Neural cell (in vitro differentiated cells): ENCODE measurements around the gene LAPTM5.

Experiments
- POLR2AphosphoS5 ChIP-seq: IDR thresholded peaks from 2 replicates; pipeline ENCODE4 v1.6.1; 2012
- TF ChIP-seq, protein P1 (sequence below): fragments of 450-650 bp; IDR thresholded peaks from 2 replicates; pipeline ENCODE4 v1.5.1; 2014; ENCODE audit warnings: antibody characterized with exemption, mild to moderate bottlenecking, moderate library complexity; ENCODE audit not compliant: poor library complexity, severe bottlenecking

DNA sequence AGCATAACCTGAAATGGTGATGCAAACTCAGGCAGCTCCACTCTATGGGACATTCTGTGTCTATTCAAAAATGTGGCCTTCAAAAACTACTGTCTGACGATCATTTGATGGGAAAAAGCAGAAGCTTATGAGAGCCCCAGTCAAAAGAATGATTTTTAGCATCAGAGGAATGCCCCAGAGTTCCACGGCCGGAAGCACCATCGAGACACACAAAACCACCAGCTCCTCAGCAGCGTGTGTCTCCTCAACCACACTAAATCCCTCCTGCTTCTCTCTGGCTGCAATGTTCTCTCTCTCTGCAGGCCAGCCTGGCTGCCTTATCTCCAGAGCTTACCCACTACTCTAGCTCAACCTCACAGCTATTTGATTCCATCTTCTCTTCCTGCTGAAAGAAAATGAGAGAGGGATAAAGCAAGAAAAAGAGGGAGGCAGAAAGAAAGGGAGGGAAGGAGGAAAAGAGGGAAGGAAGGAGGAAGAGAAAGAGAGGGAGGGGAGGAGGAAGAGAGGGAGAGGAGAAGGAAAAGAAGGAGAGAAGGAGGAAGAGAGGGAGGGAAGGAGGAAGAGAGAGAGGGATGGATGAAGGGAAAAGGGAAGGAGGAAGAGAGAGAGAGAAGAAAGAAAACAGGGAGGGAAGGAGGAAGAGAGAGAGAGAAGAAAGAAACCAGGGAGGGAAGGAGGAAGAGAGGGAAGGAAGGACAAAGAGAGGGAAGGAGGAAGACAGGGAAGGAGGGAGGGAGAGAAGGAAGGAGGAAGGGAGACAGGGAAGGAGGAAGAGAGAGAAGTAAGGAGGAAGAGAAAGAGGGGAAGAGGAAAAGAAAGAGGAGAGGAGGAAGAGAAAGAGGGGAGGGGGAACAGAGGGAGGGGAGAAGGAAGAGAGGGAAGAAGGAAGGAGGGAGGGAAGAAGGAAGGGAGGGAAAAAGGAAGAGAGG is 33.5 kb upstream of the LAPTM5 start:
- no peak for TF ChIP-seq POLR2AphosphoS5
- TF ChIP-seq, protein P1, sequence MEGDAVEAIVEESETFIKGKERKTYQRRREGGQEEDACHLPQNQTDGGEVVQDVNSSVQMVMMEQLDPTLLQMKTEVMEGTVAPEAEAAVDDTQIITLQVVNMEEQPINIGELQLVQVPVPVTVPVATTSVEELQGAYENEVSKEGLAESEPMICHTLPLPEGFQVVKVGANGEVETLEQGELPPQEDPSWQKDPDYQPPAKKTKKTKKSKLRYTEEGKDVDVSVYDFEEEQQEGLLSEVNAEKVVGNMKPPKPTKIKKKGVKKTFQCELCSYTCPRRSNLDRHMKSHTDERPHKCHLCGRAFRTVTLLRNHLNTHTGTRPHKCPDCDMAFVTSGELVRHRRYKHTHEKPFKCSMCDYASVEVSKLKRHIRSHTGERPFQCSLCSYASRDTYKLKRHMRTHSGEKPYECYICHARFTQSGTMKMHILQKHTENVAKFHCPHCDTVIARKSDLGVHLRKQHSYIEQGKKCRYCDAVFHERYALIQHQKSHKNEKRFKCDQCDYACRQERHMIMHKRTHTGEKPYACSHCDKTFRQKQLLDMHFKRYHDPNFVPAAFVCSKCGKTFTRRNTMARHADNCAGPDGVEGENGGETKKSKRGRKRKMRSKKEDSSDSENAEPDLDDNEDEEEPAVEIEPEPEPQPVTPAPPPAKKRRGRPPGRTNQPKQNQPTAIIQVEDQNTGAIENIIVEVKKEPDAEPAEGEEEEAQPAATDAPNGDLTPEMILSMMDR = no peak
